Esophagus squamous epithelium (tissue), 5 donors: Measurements from ENCODE around the gene FBLN5. TPM values are rescaled to one million over a fixed set of nuclear protein-coding genes. Genes with fewer than 3 reads are reported as not detected.

Source experiments
- DNase-seq: peaks from one replicate; lab custom pipeline; 2025; lab: John Stamatoyannopoulos, UW
- H3K27ac ChIP-seq, 4 donors: fragments of 200-600 bp; sonication (generic); one replicate each; pipeline ENCODE4 v1.5.1; 2016 to 2019; ENCODE audit warnings: mild to moderate bottlenecking in 1 of 4
- H3K27me3 ChIP-seq, 4 donors: fragments of 200-600 bp; sonication (generic); 1 replicate in 3 of 4; 2 replicates in 1 of 4; pipeline versions ENCODE4 v1.5.1 to v1.6.0; 2017 to 2021; ENCODE audit warnings: antibody characterized with exemption in 1 of 4
- H3K36me3 ChIP-seq, 3 donors: fragments of 200-600 bp; sonication (generic); one replicate each; pipeline ENCODE4 v1.5.1; 2016 to 2019
- H3K4me1 ChIP-seq, 3 donors: fragments of 200-600 bp; sonication (generic); one replicate each; pipeline ENCODE4 v1.5.1; 2017 to 2019
- H3K4me3 ChIP-seq, 4 donors: fragments of 200-600 bp; sonication (generic); 1 replicate in 3 of 4; 2 replicates in 1 of 4; pipeline ENCODE4 v1.5.1; 2016 to 2019; ENCODE audit warnings: mild to moderate bottlenecking in 2 of 4, moderate library complexity in 1 of 4
- H3K9me3 ChIP-seq, 3 donors: fragments of 200-600 bp; sonication (generic); one replicate each; pipeline ENCODE4 v1.5.1; 2016 to 2019
- POLR2A ChIP-seq, 4 donors: fragments of 450-650 bp; IDR thresholded peaks; one replicate each; pipeline ENCODE4 v1.6.1; 2017; ENCODE audit warnings: antibody characterized with exemption in 4 of 4, mild to moderate bottlenecking in 4 of 4, moderate library complexity in 3 of 4
- WGBS, 2 donors: methylation state at CpG; one replicate each; pipeline ENCODE4 v1.1.5; 2018; 5-methylcytosine and 5-hydroxymethylcytosine counted together
- intact Hi-C: fragments of 100-400 bp; cut with DNase I; formaldehyde crosslinking; loops from one replicate; pipeline ENCODE4 v1.15.0; 2022
- total RNA-seq, 4 donors: library from RNA; depleted of rRNA; stranded (reverse); fragments of >200 nt; gene quantifications; one replicate each; pipeline ENCODE4 v1.1.0, GENCODE V29; 2016
- TF ChIP-seq, protein P1 (sequence below), 6 experiments: fragments of 450-650 bp in 4 of 6; fragments of 200-600 bp in 2 of 6; sonication (generic) in 2 of 6; IDR thresholded peaks; one replicate each; pipeline ENCODE4 v1.5.1; 2016 to 2019; ENCODE audit warnings: antibody characterized with exemption in 6 of 6, mild to moderate bottlenecking in 4 of 6, moderate library complexity in 4 of 6
- donor health status: DM: yes; HTN: yes; CAD: no.

FBLN5 gene
- total RNA-seq, 4 donors from 2014 or later, result 1.2 to 83.5 (median 8.0) TPM

DNA sequence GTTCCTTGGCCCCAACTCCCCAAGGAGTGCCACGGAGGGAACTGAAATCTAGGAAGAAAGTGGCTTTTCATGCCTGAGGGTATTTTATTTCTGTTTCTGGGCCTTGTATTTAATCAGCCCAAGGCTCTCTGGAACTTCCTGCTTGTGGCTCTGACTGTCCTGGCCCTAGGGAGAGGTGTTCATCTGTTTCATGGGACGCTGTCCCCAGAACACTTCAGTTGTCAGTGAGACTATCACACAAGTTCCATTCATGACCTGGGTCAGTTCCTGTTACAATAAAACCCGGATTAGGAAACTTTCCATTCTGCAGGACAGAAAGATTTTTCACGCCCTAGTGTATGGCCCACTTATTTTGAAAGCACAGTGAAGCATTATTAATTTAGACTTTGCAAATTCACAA lies 61.7 kb downstream of the FBLN5 start:
- Histone ChIP-seq H3K4me1 (peaks cover 10 to 41% (median 20%) of the 10 kb centered on the region in 3 donors), H3K4me3 (no peak overlapping the region), H3K27ac (peak overlapping the region in 3 of 4 donors; percentile 32 to 66 (median 64)), H3K36me3 (no peaks in the 10 kb centered on the region), H3K27me3 (no peaks in the 10 kb centered on the region), H3K9me3 (no peaks in the 10 kb centered on the region)
- DNase-seq, result no peak
- TF ChIP-seq, protein P1, sequence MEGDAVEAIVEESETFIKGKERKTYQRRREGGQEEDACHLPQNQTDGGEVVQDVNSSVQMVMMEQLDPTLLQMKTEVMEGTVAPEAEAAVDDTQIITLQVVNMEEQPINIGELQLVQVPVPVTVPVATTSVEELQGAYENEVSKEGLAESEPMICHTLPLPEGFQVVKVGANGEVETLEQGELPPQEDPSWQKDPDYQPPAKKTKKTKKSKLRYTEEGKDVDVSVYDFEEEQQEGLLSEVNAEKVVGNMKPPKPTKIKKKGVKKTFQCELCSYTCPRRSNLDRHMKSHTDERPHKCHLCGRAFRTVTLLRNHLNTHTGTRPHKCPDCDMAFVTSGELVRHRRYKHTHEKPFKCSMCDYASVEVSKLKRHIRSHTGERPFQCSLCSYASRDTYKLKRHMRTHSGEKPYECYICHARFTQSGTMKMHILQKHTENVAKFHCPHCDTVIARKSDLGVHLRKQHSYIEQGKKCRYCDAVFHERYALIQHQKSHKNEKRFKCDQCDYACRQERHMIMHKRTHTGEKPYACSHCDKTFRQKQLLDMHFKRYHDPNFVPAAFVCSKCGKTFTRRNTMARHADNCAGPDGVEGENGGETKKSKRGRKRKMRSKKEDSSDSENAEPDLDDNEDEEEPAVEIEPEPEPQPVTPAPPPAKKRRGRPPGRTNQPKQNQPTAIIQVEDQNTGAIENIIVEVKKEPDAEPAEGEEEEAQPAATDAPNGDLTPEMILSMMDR (IDR thresholded peaks at IDR 0.05), result no peak
- TF ChIP-seq POLR2A (IDR thresholded peaks at IDR 0.05), result no peak
- intact Hi-C loops, result no loop called here
- WGBS, 2 donors, result 57 to 75% methylated on average over 1 to 4 of the region's 4 CpGs

DNA sequence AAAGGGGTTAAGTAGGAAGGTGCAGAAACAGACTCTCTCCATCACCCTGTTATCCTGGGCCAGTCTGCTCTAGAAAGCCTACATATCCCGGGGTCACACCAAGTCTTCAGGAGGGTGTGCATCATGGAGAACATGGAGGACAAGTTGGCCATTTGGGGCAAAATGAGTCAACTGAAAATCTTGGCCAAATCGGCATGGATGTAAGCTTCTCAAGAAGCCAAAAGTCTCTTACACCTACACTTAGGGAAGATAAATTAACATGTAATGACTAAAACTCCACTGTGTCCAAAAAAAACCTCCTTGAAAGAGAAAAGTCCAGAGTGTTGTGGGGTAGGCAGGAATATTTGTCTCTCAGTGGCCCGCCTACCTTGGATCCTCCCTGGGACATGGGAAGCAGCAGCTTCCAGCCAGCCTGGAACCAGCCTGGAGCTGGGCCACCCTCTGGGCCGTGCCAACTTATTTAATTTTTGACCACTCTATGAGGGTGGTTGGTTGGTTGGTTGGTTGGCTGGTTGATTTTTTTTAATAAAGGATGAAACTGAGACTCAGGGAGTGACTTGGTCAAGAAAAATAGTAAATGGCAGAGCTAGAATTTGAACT lies 62.3 kb downstream of the FBLN5 start:
- no peak for TF ChIP-seq POLR2A (IDR thresholded peaks at IDR 0.05)
- TF ChIP-seq, protein P1 (IDR thresholded peaks at IDR 0.05), result no peak
- Histone ChIP-seq H3K9me3 (no peaks in the 10 kb centered on the region), H3K36me3 (no peaks in the 10 kb centered on the region), H3K4me3 (no peak overlapping the region), H3K27me3 (no peaks in the 10 kb centered on the region), H3K27ac (peak overlapping the region in 3 of 4 donors; percentile 32 to 66 (median 64)), H3K4me1 (peaks cover 10 to 35% (median 13%) of the 10 kb centered on the region in 3 donors)
- intact Hi-C loops, result no loop called here
- no peak for DNase-seq
- 84 to 86% methylated on average over 4 of the region's 4 CpGs for WGBS, 2 donors

DNA sequence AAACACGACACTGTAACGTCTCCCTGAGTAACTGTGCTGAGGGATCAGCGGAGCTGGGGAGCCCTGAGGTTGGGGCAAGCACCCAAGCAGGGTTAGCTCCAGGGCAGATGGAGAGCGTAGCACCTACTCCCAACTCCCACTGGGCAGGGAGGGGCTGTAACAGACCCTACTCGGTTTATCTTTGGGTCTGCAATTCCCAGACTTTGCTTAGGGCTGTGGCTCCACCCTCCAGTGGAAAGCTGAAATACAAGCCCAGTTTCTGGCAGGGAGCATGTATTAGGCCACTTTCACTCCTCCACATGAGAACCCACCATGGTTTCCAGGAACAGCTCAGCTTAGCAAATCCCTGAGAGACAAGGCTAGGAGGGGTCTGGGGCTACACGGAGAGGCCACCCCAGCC lies 62.8 kb downstream of the FBLN5 start:
- H3K9me3 ChIP-seq, result no peaks in the 10 kb centered on the region
- 72% methylated on average over 5 of the region's 6 CpGs; no CpG with 5 or more reads in 1 of the 2 donors for WGBS, 2 donors
- TF ChIP-seq POLR2A (IDR thresholded peaks at IDR 0.05), result no peak
- TF ChIP-seq, protein P1 (IDR thresholded peaks at IDR 0.05), result no peak
- no peaks in the 10 kb centered on the region for H3K27me3 ChIP-seq
- no peak overlapping the region for H3K4me3 ChIP-seq
- H3K4me1 ChIP-seq, result peaks cover 7 to 30% (median 8%) of the 10 kb centered on the region in 3 donors
- DNase-seq, result no peak
- intact Hi-C loops, result no loop called here
- no peaks in the 10 kb centered on the region for H3K36me3 ChIP-seq
- peak overlapping the region in 3 of 4 donors; percentile 32 to 66 (median 64) for H3K27ac ChIP-seq

DNA sequence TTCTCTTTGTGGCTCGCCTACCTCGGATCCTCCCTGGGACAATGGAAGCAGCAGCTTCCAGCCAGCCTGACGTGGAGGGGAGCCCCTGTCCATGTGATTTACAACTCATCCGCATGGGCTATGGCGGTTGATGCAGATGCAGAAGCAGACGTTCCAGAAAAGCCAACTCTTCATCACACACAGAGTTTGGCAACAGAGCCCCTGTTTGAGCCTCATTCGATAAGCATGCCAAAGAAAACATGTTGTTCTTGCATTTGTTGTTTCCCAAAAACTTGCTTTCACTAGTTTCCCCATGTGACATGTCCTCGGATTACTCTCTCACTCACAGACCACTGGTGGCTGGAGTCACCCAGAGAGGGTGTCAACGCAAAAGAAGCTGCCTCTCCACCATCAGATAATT lies 63.7 kb downstream of the FBLN5 start:
- 70 to 72% methylated on average over 9 of the region's 9 CpGs for WGBS, 2 donors
- TF ChIP-seq, protein P1 (IDR thresholded peaks at IDR 0.05), result no peak
- TF ChIP-seq POLR2A (IDR thresholded peaks at IDR 0.05), result no peak
- Histone ChIP-seq H3K9me3 (no peaks in the 10 kb centered on the region), H3K4me1 (peaks cover 0 to 20% (median 0%) of the 10 kb centered on the region in 3 donors), H3K36me3 (peaks cover 0 to 5% (median 0%) of the 10 kb centered on the region in 3 donors), H3K27ac (peak overlapping the region in 3 of 4 donors; percentile 32 to 66 (median 65)), H3K4me3 (no peak overlapping the region), H3K27me3 (no peaks in the 10 kb centered on the region)
- intact Hi-C loops, result no loop called here
- no peak for DNase-seq

DNA sequence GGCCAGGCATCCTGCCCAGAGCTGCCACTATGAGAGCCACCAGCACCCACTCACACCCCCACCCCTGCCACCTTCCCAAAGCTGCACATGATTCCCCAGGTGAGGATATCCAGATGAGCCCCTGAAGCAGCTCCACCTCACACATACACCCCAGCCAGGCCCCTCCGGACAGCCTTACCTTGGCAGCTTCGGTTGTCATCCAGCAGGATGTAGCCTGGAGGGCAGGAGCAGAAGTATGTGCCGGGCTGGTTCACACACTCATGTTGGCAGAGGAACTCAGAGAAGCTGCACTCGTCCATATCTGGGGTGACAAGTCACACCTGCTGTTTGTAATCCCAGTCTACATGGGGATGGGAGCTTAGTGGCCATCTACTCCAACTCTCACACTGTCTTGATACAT lies 64.7 kb downstream of the FBLN5 start:
- Histone ChIP-seq H3K27me3 (no peaks in the 10 kb centered on the region), H3K4me1 (peaks cover 0 to 19% (median 0%) of the 10 kb centered on the region in 3 donors), H3K4me3 (no peak overlapping the region), H3K27ac (peak overlapping the region in 3 of 4 donors; percentile 5 to 65 (median 50)), H3K36me3 (peaks cover 0 to 5% (median 0%) of the 10 kb centered on the region in 3 donors), H3K9me3 (no peaks in the 10 kb centered on the region)
- intact Hi-C loops, result no loop called here
- 51 to 67% methylated on average over 3 to 4 of the region's 4 CpGs for WGBS, 2 donors
- TF ChIP-seq, protein P1 (IDR thresholded peaks at IDR 0.05), result no peak
- no peak for TF ChIP-seq POLR2A (IDR thresholded peaks at IDR 0.05)
- DNase-seq, result no peak
